ENCODE results near the gene PRKCD.

Gene PRKCD

GRCh38 chr3:53195602-53196574 is 34.9 kb downstream of the PRKCD start:
- peak; percentile 88 for TF ChIP-seq CTCF (IDR thresholded peaks at IDR 0.05)
- Histone ChIP-seq H3K4me1 (ENCODE audit: control insufficient read depth in 1 of 2, insufficient read depth in 1 of 2, low read depth in 1 of 2, low read length in 1 of 2) (peaks cover 19 to 26% of the 10 kb centered on the region in 2 experiments), H3K27ac (peak overlapping the region; percentile 70), H3K36me3 (peaks cover 79% of the 10 kb centered on the region), H3K27me3 (no peaks in the 10 kb centered on the region), H3K9me3 (no peaks in the 10 kb centered on the region), H3K4me3 (ENCODE audit: low read depth in 1 of 2, low read length in 1 of 2) (peak overlapping the region in 1 of 2 experiments; percentile 27)

GRCh38 chr3:53196575-53197407 is 35.8 kb downstream of the PRKCD start:
- H3K4me3 ChIP-seq (ENCODE audit: low read depth in 1 of 2, low read length in 1 of 2), result peak overlapping the region in 1 of 2 experiments; percentile 27
- H3K36me3 ChIP-seq, result peaks cover 79% of the 10 kb centered on the region
- peaks cover 19 to 26% of the 10 kb centered on the region in 2 experiments for H3K4me1 ChIP-seq (ENCODE audit: control insufficient read depth in 1 of 2, insufficient read depth in 1 of 2, low read depth in 1 of 2, low read length in 1 of 2)
- no peaks in the 10 kb centered on the region for H3K27me3 ChIP-seq
- peak overlapping the region; percentile 70 for H3K27ac ChIP-seq
- H3K9me3 ChIP-seq, result no peaks in the 10 kb centered on the region
- TF ChIP-seq CTCF (IDR thresholded peaks at IDR 0.05), result no peak

- H3K27ac ChIP-seq, result no peak overlapping the region
- no peaks in the 10 kb centered on the region for H3K9me3 ChIP-seq
- H3K4me3 ChIP-seq (ENCODE audit: low read depth in 1 of 2, low read length in 1 of 2), result no peak overlapping the region
- peaks cover 77% of the 10 kb centered on the region for H3K36me3 ChIP-seq
- TF ChIP-seq CTCF (IDR thresholded peaks at IDR 0.05), result no peak
- peaks cover 19 to 26% of the 10 kb centered on the region in 2 experiments for H3K4me1 ChIP-seq (ENCODE audit: control insufficient read depth in 1 of 2, insufficient read depth in 1 of 2, low read depth in 1 of 2, low read length in 1 of 2)
- no peaks in the 10 kb centered on the region for H3K27me3 ChIP-seq
Observed at GRCh38 chr3:53198256-53198977, 37.4 kb downstream of the PRKCD start.

GRCh38 chr3:53198996-53199395 is 38.0 kb downstream of the PRKCD start:
- H3K36me3 ChIP-seq, result peaks cover 71% of the 10 kb centered on the region
- H3K4me3 ChIP-seq (ENCODE audit: low read depth in 1 of 2, low read length in 1 of 2), result no peak overlapping the region
- no peaks in the 10 kb centered on the region for H3K9me3 ChIP-seq
- H3K4me1 ChIP-seq (ENCODE audit: control insufficient read depth in 1 of 2, insufficient read depth in 1 of 2, low read depth in 1 of 2, low read length in 1 of 2), result peaks cover 19 to 26% of the 10 kb centered on the region in 2 experiments
- H3K27ac ChIP-seq, result no peak overlapping the region
- TF ChIP-seq CTCF (IDR thresholded peaks at IDR 0.05), result no peak
- no peaks in the 10 kb centered on the region for H3K27me3 ChIP-seq

- peaks cover 68% of the 10 kb centered on the region for H3K36me3 ChIP-seq
- H3K27ac ChIP-seq, result no peak overlapping the region
- no peak for TF ChIP-seq CTCF (IDR thresholded peaks at IDR 0.05)
- no peaks in the 10 kb centered on the region for H3K9me3 ChIP-seq
- no peak overlapping the region for H3K4me3 ChIP-seq (ENCODE audit: low read depth in 1 of 2, low read length in 1 of 2)
- no peaks in the 10 kb centered on the region for H3K27me3 ChIP-seq
- peaks cover 19 to 26% of the 10 kb centered on the region in 2 experiments for H3K4me1 ChIP-seq (ENCODE audit: control insufficient read depth in 1 of 2, insufficient read depth in 1 of 2, low read depth in 1 of 2, low read length in 1 of 2)
Observed at GRCh38 chr3:53199834-53200233, 38.8 kb downstream of the PRKCD start.

All from neutrophil (primary cell).